GM12872 (cell line): ENCODE data around the gene MIPEP.

Source experiments
- TF ChIP-seq, protein P1 (sequence below): IDR thresholded peaks from 3 replicates; pipeline ENCODE4 v1.5.1; 2011; ENCODE audit warnings: low read depth, mild to moderate bottlenecking, low read length, moderate library complexity; ENCODE audit not compliant: insufficient read depth

MIPEP gene

DNA sequence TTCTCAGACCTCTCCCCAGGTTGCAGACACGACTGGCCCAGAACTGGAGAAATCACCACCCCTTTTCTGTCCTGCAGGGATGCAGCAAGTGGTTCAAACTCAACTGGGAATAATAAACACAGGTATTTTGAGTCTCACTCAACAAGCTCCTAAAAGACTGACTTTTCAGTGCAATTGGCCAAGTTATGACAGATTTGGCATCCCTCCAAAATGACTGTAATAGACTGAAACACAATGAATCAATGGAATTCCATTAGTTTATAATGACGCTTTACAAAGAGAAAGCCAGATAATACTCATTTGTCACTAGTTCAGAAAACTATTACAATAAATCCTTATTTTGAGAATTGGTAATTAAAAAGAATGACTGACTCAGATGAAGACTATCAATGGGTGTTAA is 38.1 kb downstream of the MIPEP start:
- TF ChIP-seq, protein P1, sequence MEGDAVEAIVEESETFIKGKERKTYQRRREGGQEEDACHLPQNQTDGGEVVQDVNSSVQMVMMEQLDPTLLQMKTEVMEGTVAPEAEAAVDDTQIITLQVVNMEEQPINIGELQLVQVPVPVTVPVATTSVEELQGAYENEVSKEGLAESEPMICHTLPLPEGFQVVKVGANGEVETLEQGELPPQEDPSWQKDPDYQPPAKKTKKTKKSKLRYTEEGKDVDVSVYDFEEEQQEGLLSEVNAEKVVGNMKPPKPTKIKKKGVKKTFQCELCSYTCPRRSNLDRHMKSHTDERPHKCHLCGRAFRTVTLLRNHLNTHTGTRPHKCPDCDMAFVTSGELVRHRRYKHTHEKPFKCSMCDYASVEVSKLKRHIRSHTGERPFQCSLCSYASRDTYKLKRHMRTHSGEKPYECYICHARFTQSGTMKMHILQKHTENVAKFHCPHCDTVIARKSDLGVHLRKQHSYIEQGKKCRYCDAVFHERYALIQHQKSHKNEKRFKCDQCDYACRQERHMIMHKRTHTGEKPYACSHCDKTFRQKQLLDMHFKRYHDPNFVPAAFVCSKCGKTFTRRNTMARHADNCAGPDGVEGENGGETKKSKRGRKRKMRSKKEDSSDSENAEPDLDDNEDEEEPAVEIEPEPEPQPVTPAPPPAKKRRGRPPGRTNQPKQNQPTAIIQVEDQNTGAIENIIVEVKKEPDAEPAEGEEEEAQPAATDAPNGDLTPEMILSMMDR, result no peak

DNA sequence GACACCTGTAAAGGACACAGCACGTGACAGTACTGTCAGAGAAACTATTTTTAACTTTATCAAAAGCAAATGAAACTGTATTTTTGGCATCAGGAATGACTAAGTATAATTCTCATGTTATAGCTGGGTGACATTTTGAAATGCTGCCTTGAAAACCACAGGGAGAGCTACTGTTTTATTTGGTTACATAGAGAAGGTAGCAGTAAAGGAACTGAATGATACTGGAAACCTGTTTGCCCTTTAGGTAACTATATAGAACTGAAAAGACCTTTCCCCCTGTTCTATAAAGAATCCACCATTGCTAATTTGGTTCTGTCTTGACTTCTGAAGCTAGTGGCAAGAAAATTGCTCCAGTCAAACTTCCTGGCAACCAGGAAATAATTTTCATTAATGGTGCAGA is 39.1 kb downstream of the MIPEP start:
- TF ChIP-seq, protein P1, result no peak

DNA sequence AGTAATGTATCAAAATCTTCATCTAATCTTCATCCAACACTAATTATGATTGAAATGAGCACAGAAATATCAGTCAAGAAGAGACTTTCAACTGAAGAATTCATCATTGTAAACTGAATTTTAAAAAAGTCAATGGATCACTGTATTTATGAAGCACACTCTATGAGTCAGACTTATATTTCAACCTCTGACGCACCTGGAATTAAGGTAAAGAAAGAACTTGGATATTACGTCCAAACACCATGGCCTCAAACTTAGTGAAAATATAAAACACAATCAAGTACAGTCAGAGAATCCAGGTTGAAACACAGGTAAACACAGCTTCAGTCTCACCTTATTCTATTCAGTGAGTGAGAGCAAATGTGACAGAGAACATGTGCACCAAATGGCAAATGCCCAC is 39.5 kb downstream of the MIPEP start:
- TF ChIP-seq, protein P1, result no peak

DNA sequence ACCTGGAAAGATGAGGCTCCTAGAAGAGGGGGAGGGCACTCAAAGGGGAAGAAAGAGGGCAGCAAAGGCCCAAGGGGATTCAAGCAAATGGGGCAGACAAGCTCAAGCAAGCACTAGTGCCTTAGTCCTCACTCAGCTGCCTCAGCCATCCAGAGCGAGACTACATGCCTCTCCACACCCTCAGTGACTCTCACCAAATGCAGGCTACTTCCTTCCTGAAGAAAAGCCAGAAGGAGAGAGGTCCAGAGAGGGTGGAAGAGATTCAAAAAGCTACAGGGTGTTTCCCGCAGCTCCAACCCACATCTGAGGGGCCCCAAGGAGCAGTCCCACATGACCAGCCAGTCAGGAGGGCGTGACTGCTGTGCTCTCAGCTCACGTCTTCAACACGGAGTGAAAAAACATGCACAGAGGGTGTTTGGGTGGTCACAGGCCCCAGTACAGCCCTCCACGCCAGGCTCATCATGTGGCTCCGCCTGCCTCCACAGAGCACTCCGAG is 40.5 kb downstream of the MIPEP start:
- TF ChIP-seq, protein P1, result no peak

DNA sequence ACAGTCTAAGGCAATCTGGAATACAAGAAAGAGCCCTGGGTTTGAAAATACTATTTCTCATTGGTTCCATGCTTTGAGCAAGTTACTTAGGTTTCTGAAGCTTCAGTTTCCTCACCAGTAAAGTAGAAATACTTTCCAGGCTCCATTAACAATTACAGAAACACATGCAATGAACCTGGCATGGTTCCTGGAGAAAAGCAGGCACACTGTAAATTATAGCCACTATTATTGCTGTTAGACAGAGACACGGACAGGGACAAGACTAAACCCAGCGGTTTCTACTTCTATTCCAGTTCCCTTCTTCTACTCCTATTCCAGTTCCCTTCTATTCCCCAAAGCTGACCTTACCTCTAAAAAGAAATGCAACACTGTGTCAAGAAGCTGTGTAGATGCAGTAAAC is 41.2 kb downstream of the MIPEP start:
- TF ChIP-seq, protein P1, result no peak

DNA sequence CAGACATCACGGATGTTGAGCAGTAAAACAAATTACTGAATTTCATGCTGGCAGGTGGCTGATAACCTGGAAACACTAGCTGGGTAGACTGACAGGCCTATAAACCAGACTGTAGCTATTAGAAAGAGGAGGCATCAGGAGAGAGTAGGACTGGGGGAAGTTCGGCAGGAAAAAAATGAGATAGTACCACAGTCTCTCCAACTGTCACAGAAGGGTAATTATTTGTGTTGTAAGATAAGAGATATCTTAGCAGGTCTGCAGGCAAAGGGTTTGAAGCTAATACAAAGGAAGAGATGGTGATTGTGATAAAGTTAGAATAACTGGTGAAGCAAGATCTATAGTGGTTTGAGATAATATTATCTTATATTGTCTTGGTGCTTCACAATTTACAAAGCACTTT is 41.7 kb downstream of the MIPEP start:
- TF ChIP-seq, protein P1, result no peak

DNA sequence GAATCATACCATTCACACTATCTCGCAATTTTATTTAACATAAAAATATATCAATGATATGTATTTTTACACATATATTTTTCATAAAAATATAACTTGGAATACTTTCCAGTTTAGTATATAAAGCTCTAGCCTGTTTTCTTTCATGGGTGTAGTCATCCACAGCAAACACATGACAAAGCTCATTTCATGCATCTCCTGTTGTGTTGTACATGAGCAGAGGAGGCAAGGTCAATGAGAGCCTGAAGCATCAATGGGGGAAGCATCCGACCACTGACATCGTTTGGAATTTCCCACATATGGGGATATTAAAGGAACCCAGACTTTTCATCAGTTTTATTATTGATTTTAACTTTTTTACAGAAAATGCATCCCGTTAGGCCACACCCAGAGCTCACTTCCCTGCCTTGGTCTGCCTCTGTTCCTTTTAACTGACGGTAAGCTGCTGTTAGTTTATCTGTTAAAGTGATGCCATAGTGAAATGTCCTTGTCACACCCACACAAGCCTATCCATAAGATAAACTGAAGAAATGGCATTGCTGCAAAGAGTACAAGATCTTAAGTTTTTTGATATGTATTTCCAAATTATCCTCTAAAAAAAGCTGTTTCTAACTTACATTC is 44.0 kb downstream of the MIPEP start:
- TF ChIP-seq, protein P1, result no peak
